Left lobe of liver (tissue), 2 donors: Measurements from ENCODE around the gene DOCK2. TPM values are rescaled to one million over a fixed set of nuclear protein-coding genes. Genes with fewer than 3 reads are reported as not detected.

Source experiments
- ATAC-seq: fragments of 200-7000 bp; cut with Tn5 transposase; one replicate; pipeline ENCODE4 v1.9.1; 2020; ENCODE audit warnings: mild to moderate bottlenecking, moderate library complexity
- DNase-seq: peaks from one replicate; pipeline ENCODE4 v3.0.0-alpha.2; 2020; ENCODE audit warnings: low spot score
- total RNA-seq: library from RNA; stranded (reverse); gene quantifications from one replicate; pipeline ENCODE4 v1.2.1, GENCODE V29; 2021
- donor health status: DM: no; HTN: no; CAD: no; lungs with moderate emphysema.
- donor health status: DM: no; HTN: yes; CAD: no.

DOCK2 gene
- total RNA-seq, 1 donor from 2014 or later = 4.1 TPM

DNA sequence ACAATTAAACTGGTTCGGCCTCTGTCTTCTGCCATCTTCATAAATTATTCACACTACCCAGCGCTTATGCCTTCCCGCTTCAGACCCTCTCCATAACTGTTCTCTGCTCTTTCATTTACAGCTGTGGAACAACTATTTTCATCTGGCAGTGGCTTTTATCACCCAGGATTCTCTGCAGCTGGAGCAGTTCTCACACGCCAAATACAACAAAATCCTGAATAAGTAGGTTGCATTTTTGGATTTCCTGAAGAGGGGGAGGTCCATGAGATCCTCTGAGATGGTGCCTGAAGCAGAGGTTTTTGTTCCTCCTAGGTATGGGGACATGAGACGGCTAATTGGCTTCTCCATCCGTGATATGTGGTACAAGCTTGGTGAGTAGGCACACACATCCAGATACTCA is 371.3 kb downstream of the DOCK2 start:
- no peak for DNase-seq
- no peak for ATAC-seq

DNA sequence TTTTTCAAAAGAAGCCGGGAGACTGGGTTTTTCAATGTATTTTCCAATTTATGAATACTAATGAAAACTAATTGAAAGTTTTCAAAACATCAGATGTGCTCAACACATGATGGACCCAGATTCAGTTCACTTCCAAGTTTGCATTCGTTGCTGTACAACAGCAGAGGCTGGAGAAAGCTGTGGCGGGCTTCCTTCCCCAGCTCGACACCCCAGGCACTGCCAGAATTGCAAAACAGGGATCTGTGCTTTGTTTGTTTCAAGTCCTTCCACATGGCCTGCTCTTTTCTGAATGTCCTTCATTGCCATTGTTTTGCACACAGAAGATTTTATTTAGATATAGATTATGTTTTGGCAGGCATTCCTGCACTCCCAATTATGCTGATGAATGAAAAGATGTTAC is 373.5 kb downstream of the DOCK2 start:
- no peak for ATAC-seq

DNA sequence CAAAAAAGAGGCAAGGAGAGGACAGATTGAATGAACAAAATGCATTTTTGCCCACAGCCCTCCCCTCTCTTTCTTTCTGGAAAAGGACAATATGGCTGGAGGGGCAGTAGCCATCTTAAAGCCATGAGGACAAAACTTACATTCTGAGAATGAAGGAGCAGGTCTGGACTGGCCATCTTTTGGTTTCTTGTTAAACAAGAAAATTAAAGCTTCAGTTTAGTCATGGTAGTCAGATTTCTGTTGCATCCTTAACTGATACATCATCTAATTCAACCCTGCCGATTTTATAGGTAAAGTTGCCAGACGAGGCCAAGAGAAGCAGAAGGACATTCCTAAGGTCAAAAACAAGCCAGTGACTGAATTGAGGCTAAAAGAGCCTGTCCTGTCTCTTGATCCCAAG is 374.7 kb downstream of the DOCK2 start:
- no peak for DNase-seq
- no peak for ATAC-seq

More for the DNA sequence above, 373.5 kb downstream of the DOCK2 start:
- DNase-seq = no peak

DNA sequence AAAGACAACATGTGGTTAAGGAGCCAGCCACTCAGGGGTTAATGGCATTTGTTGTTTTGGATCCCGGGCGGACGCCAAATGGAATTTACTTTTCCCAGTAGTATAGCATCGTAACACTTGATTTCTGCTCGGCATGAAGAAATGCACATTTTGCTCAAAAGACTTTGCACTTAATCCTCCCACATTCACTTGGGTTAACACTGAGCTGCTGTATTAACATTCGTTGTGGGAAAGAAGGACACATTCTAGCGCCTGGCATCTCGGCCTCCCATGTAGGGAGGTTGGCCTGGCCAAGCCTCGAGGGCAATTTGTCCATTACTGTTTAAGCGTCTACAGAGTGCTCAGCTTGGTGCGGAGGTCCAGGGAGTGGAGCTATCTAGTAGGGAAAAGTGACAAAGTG is 375.5 kb downstream of the DOCK2 start:
- ATAC-seq = no peak

GRCh38 chr5:170020423-170020822 is 383.3 kb downstream of the DOCK2 start:
- DNase-seq = no peak
- no peak for ATAC-seq

More for the DNA sequence above, 375.5 kb downstream of the DOCK2 start:
- DNase-seq = no peak

- no peak for ATAC-seq
These were observed 384.4 kb downstream of the DOCK2 start for GRCh38 chr5:170021506-170021905.

DNA sequence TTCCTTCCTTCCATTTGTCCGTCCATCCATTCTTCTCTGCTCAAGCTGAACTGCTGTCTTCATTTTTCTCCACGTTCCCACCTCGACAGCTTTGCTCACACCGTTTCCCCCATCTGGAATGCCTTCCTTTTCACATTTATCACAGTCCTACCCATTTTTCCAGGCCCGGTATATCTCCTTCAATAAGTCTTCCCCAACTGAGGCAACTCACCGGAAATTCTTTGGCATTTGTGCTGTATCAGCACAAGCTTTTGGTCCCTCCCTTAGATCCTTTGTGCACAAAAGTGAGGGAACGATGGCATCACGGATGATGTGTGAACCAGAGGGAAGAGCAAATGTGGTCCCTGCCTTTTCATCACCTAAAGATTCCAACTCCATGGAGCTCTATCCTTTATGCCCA is 388.8 kb downstream of the DOCK2 start:
- ATAC-seq = no peak

More at GRCh38 chr5:170021506-170021905, 384.4 kb downstream of the DOCK2 start:
- no peak for DNase-seq

DNA sequence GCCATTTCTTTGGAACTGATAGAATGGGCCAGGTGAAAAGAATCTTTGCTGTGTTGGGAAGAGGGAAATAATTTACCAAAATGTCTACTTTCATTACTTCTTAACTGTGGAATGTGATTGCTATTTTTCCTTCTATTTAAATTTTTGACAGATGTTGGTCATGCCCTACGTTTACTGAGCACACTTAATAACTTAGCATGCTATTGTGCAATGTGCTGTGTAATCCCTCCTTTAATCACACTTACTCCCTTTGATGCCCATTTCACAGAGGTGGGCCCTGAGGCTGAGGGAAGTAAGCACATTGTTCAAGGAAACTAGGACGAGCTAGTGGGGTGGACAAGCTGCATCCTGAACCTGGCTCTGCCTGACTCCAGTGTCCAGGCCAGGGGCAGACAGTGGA is 391.0 kb downstream of the DOCK2 start:
- DNase-seq = no peak
- no peak for ATAC-seq

More for the DNA sequence above, 388.8 kb downstream of the DOCK2 start:
- no peak for DNase-seq

DNA sequence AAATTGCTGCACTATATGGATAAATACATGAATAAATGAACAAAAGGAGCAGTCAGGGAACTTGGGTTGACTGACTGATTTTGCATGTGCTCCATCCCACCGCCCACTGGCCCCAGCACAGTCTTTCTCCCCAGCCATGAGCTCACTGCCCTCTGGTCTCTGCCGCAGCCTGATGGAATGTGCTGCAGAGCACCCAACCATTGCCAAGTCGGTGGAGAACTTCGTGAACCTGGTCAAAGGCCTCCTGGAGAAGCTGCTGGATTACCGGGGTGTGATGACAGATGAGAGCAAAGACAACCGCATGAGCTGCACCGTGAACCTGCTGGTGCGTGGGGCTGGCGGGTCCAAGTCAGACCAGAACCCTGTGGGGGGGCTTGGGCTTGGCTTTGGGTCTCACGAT is 397.2 kb downstream of the DOCK2 start:
- no peak for ATAC-seq
- no peak for DNase-seq

- DNase-seq (no peak), ATAC-seq (no peak)
These were observed 401.2 kb downstream of the DOCK2 start for GRCh38 chr5:170038241-170038640.

DNA sequence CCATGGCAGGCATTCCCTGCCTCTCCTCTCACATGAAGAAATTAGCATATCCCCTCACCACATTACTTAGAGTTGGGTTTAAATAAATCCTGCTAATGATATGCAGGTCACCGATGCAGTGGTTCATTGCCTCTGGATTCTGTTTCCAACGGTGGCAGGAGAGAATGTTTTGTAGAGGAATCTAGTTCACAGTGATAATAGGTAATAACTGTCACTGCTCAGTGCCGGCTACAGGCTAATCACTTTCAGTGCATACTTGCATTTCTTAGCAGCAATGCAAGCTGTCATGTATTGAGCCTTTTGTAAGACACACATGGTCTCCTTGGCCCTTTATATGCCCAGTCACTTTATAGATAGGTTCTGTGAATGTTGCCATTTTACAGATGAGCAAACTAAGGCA is 402.8 kb downstream of the DOCK2 start:
- ATAC-seq (no peak), DNase-seq (no peak)

DNA sequence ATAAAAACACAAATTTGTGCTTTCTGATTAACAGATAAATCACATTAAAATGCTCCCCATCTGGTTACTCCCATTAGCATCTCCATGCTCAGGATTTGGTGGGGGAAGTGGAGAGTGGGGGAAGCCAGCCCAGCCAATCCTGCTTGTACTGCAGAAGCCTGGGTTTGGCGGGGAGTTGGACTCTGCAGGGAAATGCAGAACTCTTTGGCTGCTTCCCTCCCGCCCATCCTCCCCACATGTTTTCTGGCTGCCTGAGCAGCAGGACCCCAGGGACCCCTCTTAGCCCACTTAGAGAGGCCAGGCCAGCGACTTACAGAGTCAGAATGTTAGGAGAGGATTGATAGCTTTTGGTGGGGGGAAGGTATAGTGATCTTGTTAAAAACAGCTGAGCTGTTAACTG is 409.2 kb downstream of the DOCK2 start:
- ATAC-seq (no peak), DNase-seq (no peak)

DNA sequence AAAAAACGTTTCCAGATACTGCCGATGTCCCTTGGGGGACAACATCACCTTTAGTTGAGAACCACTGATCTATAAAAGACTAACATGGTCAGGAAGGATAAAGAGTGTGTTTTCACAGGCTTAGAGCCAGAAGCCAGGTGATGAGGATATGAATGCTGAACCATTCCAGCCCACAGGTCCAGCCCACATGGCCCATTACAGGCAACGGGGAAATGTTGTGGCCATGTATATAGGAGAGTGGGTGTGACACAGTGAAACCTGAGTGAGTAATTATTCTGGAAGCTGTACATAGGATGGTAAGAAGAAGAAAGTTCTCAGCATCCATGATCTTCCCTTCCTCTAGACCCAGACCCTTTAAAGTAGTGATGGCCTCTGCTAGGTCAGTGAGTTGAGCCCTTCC is 412.6 kb downstream of the DOCK2 start:
- no peak for DNase-seq
- no peak for ATAC-seq

DNA sequence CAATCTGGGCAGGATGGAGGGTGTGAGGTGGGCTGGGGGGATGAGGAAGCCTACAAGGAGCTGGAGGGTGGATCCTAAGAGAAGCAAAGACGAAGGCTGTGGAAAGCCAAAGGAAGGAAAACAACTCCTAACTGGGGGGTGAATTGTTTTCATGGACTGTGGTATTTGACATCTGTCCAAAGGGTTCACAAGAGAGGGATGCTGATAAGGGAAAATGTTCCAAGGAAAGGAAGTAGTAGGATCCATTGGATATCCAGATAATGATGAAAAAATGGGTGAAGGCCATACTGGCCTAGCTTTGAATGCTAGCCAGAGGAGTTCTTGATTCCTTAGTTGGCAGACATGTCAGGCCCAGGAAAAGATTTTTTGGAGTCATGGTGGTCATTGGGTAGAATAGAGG is 416.8 kb downstream of the DOCK2 start:
- ATAC-seq (no peak), DNase-seq (no peak)

DNA sequence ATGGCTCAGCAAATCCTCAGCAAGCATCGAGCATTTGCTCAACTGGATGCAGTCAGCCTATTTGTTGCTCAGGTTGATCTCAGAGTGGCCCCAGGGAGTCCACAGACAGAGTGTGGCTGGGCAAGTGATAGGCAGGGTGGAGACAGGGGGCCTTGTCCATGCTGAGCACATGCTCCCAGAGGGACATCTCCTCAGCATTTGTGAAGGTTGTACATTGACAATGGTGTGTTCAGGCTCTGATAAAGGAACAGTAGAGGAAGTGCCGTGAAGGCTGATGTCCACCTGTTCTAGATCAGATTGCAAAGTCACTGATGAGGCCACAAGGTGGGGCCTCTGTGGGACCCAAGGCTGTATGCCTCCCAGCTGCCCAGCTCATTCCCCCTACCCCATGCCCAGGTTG is 418.5 kb downstream of the DOCK2 start:
- DNase-seq (no peak), ATAC-seq (no peak)

DNA sequence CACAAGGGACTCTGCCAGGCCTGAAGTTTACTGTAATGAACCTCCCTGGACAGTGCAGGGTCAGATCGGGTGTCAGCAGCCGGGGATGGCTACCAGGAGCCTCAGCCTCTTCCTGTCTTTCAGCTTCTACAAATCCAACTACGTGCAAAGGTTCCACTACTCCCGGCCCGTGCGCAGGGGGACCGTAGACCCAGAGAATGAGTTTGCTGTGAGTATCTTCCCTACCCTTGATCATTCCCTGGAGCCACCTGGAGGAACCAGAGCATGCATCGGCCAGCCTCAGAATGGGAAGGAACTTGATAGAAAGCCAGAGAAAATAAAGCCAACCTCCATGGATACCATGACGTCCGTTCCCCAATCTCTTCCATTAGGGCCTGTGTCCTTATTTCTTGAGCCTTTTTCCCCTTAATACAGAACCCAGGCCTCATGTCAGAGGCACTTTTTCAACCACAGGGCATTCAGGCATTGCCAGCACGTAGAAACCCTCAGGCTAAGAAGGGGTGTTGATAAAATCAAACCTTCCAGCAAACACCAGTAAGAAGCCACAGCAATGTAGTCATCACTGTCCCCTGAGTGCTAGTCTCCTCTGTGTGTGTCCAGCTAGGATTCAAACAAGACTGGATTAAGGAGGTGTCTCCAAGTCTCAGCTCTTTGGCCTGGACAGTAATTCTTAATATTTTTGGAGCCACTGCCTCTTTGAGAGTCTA is 419.6 kb downstream of the DOCK2 start:
- ATAC-seq (no peak), DNase-seq (no peak)

DNA sequence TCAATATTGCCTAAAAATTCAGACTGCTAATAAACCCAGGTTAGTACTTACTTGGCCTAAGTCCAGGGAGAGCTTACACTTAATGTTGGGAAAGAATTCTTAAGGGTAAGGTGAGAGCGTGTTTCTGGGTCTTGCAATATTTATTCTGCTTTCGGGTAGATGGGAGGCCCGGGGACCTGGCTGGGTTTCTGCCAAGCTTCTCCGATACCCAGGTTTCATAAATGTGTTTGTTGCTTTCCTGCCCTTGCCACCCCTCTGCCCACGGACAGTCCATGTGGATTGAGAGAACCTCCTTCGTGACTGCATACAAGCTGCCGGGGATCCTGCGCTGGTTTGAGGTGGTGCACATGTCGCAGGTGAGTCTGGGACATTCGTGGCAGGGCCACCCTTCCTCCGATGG is 420.2 kb downstream of the DOCK2 start:
- DNase-seq = no peak
- no peak for ATAC-seq

DNA sequence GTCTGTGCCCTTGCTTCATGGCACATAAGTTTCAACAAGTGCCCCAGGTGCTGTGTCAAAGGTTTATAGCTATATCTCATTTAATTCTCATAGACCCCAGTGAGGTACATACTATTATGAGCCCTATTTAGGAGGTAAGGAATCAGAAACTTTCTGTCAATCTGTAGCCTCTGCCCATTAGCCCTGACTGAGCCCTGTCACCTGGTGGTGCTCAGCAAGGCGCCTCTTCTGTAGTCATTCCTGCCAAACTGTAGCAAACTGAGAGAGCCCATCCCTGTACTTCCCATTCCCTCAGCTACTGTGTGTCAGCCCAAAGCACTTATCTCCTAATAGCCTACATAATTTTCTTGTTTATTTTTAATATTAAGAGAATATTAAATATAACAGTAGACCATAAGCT is 422.1 kb downstream of the DOCK2 start:
- no peak for ATAC-seq
- DNase-seq = no peak

- ATAC-seq (no peak), DNase-seq (no peak)
These were observed 430.1 kb downstream of the DOCK2 start for GRCh38 chr5:170067152-170067551.

- ATAC-seq = no peak
- no peak for DNase-seq
These were observed 430.6 kb downstream of the DOCK2 start for GRCh38 chr5:170067574-170068170.

GRCh38 chr5:170069512-170069911 is 432.4 kb downstream of the DOCK2 start:
- no peak for ATAC-seq
- DNase-seq = no peak

DNA sequence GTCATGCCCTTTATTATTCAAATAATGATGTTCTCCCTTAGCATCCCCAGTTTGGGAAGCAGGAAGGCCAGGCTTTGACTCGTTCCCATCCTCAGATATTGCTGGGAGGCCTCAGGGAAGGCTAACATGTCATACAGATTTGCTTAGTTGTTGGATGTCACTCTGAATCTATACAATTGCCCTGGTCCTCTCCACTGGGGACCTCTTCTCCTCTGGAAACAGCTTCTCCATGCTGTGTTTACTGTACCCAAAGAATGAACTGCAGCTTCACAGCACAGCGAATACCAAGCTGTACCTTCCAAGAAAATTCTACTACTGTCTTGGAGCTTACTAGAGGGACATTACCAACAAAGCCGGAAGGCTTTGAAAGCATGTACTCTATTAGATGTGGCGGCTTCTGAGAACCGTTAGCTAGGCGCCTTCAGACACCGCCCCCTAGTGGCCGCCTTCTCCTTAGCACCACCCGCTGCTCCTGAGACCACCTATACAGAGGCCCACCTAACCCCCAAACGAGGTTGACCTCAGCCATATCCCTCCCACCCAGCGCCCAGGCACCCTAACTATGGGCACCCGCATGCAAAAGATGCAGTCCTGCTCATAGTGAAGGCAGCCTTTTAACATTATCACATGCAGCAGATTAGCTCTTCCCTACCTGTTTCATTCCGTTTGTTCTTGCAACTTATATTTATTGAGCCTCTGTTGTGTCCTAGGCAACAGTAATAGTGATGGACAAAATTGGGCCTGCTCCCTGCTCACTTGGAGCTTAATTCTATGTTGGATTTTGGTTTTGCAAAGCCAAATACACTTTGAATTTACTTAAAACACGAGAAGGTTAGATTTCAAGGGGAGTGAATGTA is 433.7 kb downstream of the DOCK2 start:
- DNase-seq = no peak
- peak; percentile 66 for ATAC-seq
